HG02798 (cell line): Measurements from ENCODE around the gene RGS6.

Experiments
- ATAC-seq: cut with Tn5 transposase; IDR thresholded peaks from one replicate; pipeline ENCODE4 v1.9.1; 2021; ENCODE audit warnings: mild to moderate bottlenecking; ENCODE audit not compliant: unreplicated experiment, poor library complexity

The RGS6 gene

DNA sequence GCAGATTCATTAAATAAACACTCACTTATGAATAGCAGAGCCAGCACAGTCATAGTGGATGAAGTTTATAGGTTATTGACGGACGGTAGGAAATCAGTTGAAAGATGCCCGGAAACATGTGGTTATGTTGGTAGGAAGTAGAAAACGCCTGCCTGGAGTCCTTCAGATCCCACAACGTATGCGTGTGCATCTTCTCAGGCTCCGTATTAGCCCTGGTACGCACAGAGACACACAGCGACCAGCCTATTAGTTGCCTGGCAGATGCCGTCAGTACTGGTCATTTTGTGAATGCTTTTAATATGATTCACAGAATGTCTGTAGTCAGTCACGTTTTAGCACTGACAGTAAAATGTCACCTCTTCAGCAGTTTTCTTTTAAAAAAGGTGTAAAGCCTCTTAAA, 196.4 kb downstream of the RGS6 start:
- ATAC-seq = no peak

DNA sequence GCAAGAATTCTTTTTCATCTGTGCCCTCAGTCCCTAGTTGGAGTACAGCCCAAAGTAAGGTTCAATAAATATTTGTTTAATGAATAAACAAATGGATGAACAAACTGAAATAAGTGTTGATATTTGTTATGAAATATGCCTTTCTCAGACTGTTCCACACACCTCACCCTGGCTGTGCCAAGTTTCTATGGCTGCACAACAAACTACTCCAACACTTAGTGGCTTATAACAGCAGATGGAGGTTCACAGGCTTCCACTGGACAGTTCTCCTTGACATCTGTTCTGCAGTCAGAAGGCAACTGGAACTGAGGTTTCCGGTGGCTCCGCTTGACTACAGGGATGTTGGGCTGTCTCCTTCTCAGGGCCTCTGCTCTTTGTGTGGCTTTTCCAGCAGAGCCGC, 197.1 kb downstream of the RGS6 start:
- no peak for ATAC-seq

DNA sequence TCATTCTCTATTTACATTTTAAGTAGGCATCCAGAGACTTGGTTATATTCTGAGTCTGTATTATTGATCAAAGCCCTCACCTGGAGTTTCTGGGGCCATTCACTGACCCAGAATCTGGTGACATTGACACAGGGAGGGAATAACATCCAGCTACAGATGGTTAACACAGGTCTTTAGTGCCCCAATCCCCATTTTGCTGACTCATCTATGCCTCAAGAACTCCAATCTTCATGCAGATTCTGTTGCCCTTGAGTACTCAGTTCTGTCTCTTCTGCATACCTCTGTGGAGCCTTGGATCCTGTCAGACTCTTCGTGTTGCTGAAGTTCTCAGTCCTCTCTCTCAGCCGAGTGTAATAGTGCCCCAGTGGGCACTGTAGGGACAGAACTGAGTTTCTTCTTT, 208.9 kb downstream of the RGS6 start:
- ATAC-seq = no peak

DNA sequence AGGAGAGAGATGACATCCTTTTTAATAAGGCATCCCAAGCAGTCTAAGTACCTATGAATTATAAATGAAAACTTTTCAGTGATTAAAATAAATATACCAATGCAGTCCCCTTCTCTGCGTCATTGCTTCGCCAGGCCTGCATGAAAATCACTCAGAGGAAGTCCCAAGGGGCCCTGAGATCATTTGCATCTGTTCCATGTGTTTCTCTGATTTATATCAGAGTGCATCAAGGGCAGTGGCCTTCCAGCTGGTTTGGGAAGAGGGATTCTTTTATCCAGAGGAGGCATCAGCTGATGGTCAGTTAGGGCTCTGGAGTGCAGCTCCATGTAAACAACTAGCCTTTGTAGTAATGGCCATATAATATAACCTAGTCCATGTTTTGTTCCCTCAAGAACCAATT, 210.1 kb downstream of the RGS6 start:
- no peak for ATAC-seq

DNA sequence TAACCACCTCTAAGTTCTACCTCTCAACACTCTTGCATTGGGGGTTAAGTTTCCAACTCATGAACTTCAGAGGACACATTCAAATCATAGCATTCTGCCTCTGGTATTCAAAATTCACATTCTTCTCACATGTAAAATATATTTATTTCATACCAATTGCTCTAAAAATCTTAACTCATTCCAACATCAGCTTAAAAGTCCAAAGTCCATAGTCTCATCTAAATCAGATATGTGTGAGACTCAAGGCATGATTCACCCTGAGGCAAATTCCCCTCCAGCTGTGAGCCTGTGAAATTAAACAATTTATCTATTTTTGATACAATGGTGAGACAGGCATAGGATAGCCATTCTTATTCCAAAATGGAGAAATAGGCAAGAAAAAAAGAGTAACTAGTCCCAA, 214.0 kb downstream of the RGS6 start:
- ATAC-seq = no peak

DNA sequence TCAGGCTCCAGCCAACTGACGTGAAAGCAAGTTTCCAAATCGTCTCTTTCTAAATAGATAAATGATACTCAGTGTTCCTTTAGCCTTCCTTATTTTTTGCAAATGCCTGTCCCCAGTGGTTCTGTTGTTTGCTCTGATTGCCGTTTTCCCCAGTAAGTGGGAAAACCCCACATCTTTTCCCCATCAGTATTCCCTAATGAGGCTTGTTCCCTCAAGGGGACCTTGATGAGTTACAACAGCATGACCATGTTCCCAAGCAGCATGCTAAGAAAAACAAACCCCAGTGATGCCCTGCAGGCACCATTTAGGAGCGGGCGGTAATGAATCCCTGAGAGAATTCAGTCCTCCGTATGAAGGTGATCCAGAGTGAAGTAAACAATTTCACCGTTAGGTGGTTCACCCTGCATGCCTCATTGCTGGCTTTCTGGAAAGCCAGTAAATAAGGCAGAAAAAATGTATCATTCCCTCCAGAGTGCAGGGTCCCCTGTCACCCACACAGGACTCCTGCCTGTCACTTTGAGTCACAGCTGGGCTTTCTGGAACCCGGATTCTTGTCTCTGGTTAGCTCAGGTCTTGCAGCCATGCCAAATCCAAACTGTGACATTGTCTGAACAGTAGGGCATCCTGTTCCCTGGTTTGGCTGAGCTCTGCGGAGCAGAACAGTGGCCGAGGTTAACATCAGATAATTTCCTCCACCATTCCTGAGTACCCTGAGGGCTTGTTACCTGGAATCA, 222.6 kb downstream of the RGS6 start:
- no peak for ATAC-seq

DNA sequence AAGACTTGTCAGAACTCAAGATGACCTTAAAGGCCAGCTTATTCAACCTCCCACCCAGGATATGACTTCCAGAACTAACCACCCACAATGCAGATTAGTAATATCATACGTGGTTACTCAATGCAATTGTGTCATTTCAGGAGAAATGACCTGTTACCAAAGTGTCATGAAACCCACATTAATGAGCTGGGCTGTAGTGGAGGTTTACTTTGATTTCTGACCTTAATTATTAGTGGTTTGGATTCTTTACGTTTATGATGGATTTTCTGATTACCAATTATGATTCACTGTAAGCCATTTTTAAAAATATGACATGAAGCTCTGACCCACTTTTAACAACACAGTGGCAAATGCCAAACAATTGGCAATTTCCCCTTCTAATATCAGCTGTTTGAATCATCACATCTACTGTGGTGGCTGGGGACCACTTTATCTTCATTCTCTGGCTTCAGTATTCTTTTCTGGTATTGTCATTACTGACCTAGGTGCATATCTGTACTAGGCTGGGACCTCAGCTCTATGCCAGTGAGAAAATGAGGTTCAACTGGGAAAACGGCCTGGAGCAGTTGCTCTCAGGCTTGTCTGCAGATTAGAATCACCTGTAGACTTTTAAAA, 223.3 kb downstream of the RGS6 start:
- no peak for ATAC-seq

DNA sequence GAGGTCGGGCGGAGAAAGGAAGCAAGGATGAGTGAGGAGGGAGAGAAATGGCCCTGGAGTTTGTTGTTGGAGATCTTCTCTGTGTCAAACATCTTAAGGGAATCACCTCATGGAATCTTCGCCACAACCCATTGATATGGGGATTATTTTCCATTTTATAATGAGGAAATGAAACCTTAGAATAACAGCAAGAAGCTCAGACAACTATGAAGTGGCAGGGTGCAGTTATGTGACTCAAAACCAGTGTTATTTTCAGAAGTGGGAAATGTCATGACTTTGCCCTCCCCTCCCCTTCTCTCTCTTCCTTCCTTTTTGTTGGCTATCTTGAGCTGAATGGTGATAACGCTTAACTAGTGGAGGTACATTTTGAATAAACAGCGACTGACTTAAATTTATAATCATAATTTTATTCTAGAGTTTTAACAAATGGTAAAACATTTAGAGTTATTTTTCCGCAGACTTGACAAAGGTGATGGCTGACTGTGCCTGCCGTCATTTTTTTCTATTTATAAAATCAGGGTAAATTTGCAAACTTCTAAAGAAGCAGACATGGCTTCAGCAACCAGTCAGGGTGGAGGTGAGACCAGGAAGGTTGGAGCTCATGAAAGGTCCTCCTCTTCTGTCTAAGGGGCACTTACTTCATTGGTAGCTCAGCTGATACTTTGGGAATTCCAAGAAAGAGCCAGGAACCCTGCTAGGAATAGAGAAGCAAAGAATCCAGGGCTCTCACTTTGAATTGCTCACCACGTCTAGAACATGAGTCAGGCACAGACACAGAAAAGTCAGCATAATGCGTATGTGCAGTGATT, 232.4 kb downstream of the RGS6 start:
- no peak for ATAC-seq

DNA sequence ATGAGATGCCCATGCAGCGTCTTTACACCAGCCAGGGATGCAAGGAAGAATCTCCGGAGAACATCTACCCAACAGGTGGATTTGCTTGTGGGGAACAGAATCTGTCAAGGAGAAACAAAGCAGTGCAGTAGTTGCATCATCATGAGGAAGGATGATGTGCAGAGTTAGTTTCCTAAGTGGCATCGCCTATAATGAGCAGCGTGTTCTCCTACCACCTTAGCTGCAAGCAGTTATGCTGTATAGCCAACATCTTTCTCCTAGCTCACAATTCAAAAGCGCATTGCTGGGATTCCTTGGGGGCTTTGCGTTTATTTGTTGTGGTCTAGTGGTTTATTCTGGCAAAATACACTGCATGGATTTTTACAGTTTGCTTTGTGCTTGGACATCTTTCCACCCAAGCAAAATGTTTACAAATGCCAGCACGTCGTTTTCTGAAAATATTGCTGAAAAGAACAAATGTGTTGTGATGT, 233.0 kb downstream of the RGS6 start:
- ATAC-seq = no peak

DNA sequence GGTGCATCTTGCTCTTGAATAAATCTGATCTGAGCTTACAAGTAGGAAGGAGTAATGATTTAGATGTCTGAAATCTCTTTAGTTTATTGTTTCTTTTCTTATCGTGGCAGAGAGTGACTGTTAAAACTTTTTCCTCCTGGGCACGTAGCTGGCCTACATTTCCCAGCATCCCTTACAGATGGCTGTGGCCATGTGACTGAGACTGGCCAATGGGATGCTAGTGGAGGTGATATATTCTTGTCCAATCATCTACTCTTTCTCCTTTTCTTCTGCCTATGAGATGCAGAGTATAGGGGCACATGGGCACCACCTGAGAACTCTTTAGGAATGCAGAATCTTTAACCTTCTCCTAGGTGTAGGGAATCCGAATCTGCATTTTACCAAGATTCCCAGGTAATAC, 237.3 kb downstream of the RGS6 start:
- no peak for ATAC-seq

DNA sequence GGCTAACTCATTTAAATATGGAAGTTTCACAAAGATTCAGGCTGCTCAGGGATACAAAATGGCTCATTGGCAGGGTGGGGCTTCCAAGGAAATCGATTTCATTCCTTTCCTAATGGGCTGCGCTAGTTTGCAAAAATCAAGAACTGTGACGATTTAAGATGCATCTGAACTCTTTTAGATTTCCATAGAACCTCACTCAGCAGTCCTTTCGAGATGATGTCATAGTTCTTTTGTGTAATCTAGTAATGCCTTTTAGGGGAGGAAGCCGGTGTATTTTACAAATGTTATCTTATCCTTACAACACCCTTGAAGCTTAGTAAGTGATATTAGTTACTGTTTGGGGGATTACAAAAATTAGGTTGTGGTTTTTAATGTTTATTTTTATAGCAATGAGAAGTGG, 239.8 kb downstream of the RGS6 start:
- no peak for ATAC-seq

DNA sequence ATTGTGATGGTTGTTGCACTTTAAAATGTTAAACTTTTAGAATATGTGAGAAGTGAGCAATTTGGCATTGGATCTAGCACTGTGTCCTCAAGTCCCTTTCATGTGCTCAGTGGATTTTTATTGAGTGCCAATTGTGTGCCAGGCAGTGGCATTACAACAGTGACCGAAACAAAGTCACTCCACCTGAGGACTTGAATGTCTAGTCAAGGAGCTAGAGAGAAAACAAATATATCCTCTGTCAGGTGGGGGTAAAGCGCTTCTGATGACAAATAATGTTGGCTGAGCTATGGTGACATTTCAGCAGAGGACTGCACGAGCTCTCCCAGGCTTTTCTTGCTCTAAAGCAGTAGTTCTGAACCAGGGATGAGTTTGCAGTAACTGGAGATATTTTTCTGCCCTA, 240.4 kb downstream of the RGS6 start:
- ATAC-seq = no peak

DNA sequence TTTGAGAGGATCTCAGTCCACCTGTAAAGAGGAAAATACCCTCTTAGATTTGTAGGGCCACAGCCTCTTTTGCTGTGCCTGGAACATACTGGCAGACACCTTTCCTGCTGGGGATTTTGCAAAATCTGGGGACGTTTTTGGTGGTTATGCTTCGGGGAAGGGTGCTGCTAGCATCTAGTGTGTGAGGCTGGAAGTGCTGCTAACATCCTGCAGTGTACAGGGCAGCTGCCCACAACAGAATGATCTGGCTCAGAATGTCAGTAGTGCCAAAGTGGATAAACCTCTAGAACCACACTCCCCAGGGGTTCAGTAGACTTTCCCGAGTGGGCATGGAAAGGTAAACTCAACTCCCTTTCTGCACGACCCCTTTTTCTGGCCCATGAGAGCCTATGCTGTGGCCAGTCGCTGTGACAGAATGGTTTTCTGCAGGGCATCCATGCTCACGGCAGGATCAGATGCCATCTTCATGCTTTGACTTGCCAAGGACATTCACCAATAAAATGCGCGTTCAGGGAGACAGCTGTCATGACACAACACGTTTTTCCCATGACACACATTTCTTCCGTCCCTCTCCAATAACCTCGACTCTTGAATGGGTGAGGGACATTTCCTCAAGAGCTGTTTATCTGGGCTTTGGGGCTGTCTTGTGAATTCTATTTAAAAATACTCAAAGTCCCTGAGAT, 240.9 kb downstream of the RGS6 start:
- no peak for ATAC-seq

DNA sequence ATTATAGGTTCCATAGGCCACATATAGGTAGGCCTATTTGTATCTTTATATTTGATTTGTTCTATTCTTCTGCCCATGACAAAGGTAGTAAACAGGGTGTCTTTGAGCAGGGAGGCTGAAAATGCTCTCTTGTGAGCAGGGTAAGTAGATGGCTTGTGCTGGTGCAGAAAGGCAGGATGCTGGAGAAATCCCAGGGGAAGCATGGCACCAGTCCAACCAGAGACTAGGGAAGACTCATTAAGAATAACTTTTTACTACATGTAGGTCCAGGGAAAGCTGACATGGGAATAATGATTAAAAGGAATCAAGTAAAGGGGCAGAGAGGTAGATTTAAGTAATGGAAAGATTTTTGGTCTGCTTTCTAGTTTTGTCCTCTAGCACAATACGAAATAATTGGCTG, 245.0 kb downstream of the RGS6 start:
- ATAC-seq = no peak

DNA sequence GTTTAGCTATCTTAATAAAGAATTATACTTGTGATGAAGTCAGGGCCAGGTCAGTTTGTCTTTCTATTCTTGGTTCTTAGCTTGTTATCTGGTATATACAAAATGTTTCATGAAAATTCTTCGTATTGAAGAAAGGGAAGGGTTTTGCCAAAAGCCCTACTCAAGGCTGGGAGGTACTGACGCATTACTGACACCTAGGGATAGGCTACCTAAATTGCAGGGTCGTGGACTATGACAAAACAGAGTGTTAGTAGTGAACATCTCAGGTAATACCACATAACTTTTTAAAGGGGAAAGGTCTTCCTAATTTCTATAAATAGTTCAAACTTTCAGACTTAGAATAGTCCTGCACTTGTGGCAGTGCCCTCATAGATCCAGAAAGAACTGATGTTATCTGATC, 246.3 kb downstream of the RGS6 start:
- ATAC-seq = no peak

DNA sequence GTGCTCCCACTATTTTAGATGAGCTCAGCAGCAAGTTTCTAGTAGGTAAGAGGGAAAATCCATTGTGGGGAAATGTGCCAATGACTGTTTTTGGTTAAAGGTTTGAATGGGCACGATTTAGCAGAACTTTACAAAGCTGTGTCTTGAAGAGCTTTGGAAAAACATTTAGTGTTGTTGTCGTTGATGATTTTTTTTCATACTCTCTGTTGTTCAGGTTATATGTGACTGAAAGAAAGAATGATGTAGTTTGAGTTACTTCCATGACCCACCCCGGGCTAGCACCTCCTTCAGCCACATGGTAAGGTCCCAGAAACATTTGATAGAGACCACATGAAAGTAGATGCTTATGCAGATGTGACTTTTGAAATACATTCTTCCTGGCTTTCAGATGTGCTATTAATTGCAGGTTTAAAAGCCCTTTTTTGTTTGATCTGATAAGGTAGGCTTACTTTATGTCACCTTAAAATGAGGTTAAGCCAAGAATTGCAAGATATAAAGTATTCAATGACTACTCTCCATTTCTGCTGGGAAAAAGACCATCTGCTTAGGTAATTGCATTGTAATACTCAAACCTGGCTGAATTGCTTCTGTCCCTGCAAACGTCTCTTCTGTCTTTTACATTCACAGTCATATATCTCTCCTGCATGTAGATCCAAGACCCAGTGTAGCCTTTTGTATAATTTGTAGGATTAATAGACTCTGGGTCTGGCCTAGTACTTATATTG, 250.6 kb downstream of the RGS6 start:
- ATAC-seq = no peak

DNA sequence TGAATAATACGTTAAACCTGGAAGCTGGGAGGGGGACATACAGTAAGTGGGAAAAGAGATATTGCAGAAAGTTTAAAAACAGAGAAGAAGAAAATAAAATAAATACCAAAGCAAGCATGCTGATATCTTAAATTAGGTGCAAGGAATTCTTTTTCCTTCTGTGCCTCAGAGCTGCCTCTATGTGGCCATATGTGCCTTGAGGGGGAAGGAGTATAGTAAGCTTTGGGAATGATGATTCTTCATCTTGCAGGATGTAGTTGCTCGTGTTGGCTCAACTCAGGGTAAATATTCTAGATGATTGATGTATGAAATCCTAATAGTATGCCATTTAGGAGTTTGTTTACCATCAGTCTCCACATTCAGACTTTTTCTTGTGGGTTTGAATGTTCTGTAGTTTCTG, 251.4 kb downstream of the RGS6 start:
- no peak for ATAC-seq

DNA sequence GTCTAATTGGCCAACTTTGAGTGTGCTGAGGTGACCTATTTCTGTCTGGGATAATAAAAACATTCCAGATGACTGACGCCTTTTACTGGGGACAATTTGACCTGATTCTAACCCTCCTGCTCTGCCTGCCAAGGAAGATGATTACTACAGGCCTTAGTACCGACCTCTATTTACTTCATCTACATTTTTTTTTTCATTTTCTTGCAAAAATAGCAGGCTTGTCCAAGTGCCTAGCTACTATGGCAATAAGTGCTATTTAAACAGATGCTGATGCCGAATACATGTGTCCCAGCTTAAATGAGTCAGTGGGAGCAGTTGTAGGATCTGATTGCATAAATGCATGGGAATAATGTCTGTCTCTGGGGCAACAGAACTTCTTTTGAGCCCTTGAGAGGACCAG, 254.3 kb downstream of the RGS6 start:
- no peak for ATAC-seq

DNA sequence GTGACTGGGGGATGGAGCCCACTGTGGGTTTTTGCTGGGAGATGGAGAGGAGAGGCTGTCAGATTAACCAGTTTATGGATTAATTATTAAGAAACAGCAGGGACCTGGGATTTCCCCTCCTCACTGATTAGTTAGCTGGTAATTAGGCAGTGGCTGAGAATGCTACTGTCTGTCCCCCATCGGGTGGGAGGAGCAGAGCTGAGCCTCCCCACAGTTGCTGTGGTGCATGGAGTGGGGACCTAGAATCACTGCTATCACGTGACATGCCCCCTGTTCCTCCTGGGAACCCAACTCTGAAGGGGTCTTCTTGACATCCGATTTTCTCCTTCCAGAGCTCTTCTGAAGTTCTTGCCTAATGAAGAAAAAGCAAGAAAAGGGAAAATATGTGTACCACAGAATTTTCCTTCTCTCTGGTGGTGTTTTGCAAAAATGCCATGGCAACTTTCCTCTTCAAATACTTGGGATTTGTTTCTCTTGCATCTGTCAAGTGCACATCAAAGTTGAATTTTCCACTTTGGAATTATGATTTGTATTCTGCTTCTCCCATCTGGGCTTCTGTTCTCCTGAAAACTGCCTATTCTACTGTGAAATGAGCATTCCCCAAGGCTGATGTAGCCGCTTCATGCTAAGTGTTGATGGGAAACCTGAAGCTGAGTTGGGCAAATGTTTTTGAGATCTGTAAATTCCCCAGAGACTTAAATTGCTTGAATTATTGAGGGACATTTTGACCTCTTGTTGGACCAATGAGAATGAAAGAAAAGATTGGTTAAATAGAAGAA, 264.2 kb downstream of the RGS6 start:
- no peak for ATAC-seq
